Suprapubic skin (tissue), 4 donors: ENCODE measurements around the gene NPW.

Experiments used
- POLR2A ChIP-seq, 2 donors: fragments of 450-650 bp; IDR thresholded peaks; one replicate each; pipeline ENCODE4 v1.6.1; 2017; ENCODE audit warnings: antibody characterized with exemption in 2 of 2, mild to moderate bottlenecking in 2 of 2, moderate library complexity in 2 of 2
- POLR2AphosphoS5 ChIP-seq, 3 donors: sonication (generic); formaldehyde crosslinking; IDR thresholded peaks; one replicate each; pipeline ENCODE4 v1.6.1; 2017; ENCODE audit warnings: antibody characterized with exemption in 3 of 3
- TF ChIP-seq, protein P1 (sequence below), 2 donors: fragments of 200-600 bp in 1 of 2; fragments of 450-650 bp in 1 of 2; sonication (generic) in 1 of 2; IDR thresholded peaks; one replicate each; pipeline ENCODE4 v1.5.1; 2016 to 2019; ENCODE audit warnings: antibody characterized with exemption in 2 of 2, mild to moderate bottlenecking in 1 of 2, moderate library complexity in 1 of 2

DNA sequence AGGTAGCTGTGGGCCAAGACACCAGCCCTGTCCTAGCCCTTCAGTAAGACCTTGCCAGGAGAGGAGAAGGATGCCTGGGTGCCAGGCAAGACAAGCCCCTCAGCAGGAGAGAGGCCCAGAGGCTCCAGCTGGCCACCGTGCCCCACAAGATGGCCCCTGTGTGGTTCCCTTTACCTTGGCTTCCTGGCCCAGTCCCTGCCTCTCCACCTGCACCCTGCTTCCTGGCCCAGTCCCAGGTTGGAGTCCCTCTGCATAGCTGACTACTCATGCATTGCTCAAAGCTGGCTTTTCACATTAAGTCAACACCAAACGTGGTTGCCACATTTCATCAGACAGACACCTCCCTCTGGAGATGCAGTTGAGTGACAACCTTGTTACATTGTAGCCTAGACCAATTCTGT lies 25.9 kb upstream of the NPW start:
- TF ChIP-seq POLR2AphosphoS5 (IDR thresholded peaks at IDR 0.05) (no peak), POLR2A (IDR thresholded peaks at IDR 0.05) (no peak)
- TF ChIP-seq, protein P1, sequence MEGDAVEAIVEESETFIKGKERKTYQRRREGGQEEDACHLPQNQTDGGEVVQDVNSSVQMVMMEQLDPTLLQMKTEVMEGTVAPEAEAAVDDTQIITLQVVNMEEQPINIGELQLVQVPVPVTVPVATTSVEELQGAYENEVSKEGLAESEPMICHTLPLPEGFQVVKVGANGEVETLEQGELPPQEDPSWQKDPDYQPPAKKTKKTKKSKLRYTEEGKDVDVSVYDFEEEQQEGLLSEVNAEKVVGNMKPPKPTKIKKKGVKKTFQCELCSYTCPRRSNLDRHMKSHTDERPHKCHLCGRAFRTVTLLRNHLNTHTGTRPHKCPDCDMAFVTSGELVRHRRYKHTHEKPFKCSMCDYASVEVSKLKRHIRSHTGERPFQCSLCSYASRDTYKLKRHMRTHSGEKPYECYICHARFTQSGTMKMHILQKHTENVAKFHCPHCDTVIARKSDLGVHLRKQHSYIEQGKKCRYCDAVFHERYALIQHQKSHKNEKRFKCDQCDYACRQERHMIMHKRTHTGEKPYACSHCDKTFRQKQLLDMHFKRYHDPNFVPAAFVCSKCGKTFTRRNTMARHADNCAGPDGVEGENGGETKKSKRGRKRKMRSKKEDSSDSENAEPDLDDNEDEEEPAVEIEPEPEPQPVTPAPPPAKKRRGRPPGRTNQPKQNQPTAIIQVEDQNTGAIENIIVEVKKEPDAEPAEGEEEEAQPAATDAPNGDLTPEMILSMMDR (IDR thresholded peaks at IDR 0.05): no peak
